GM12864 (cell line): Measurements from ENCODE around the gene MYMX.
A peak's percentile ranks its signal among the peaks of the same experiment; 100 is the strongest.

Source experiments
- DNase-seq: peaks from one replicate; pipeline ENCODE4 v3.0.0-alpha.2; 2011; ENCODE audit warnings: low read depth
- H3K4me3 ChIP-seq: 2 replicates; pipeline ENCODE4 v1.5.1; 2011; ENCODE audit warnings: mild to moderate bottlenecking, low read depth, low read length, control low read depth
- CTCF ChIP-seq: IDR thresholded peaks from 2 replicates; pipeline ENCODE4 v1.5.1; 2011; ENCODE audit warnings: low read depth, mild to moderate bottlenecking, moderate library complexity, low read length, control low read depth, inconsistent platforms; ENCODE audit errors: missing control alignments

Gene MYMX

GRCh38 chr6:44258325-44258863 is 41.7 kb downstream of the MYMX start:
- DNase-seq, result no peak
- peak overlapping the region; percentile 6; the same call in 1 of the 2 replicates for H3K4me3 ChIP-seq
- TF ChIP-seq CTCF, result no peak

DNA sequence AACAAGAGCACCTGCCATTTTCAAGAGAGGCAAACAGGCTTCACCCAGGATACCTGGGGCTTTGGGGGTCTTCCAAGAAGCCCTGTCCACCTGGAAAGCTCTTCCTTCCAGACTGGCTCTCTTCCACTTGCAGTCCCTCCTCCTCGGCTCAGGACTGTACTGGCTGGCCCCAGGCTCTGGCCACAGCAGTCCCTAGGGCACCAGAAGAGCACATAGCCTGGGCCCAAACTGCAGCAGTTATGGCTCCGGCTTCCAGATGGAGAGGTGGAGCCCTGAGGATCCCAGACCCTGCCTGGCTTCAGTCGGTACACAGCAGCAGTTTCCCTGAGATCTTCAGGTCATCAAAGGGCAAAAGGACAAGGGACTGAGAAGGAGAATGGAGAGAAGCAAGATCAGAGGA is 42.2 kb downstream of the MYMX start:
- H3K4me3 ChIP-seq, result peak overlapping the region; percentile 25; the same call in 1 of the 2 replicates

GRCh38 chr6:44260011-44260410 is 43.3 kb downstream of the MYMX start:
- peak overlapping the region; percentile 29 for H3K4me3 ChIP-seq
- DNase-seq, result no peak
- no peak for TF ChIP-seq CTCF

More for the DNA sequence above, 42.2 kb downstream of the MYMX start:
- no peak for TF ChIP-seq CTCF
- DNase-seq, result no peak

GRCh38 chr6:44260451-44261297 is 43.9 kb downstream of the MYMX start:
- peak overlapping the region; percentile 94 for H3K4me3 ChIP-seq
- no peak for TF ChIP-seq CTCF
- no peak for DNase-seq

DNA sequence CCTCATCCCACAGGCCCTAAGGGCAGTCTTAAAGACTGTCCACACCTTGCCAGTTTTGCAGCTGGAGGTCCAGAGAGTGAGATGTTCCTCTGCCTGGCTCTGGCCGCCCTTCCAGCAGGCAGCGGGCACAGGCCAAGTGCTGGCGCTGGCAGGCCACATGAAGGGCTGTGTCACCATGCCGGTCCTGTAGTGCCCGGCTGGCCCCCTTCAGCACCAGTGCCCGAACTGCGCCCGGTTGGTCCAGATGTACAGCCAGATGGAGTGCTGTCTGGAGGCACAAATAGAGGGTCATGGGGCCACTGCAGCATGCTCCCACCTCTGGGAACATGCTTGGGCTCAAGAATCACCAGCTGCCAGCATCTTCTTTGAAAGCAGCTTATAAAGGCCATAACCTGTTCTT is 44.9 kb downstream of the MYMX start:
- no peak for TF ChIP-seq CTCF
- DNase-seq, result no peak
- peak overlapping the region; percentile 94 for H3K4me3 ChIP-seq

- H3K4me3 ChIP-seq, result peak overlapping the region; percentile 94
- DNase-seq, result no peak
- no peak for TF ChIP-seq CTCF
Measured at GRCh38 chr6:44262467-44263353, 46.0 kb downstream of the MYMX start.
